Pons (tissue), 1 donor: ENCODE data around the gene HOXB3.
"Not testable (repeated sequence)": the region's sequence is repeated elsewhere in the genome, so short reads cannot be mapped to it uniquely, and the experiment has no call there.

ENCODE experiments used
- DNase-seq: peaks from one replicate; pipeline ENCODE4 v3.0.0-alpha.2; 2016; ENCODE audit warnings: low spot score

HOXB3 gene

GRCh38 chr17:48545539-48545938 lies 44.5 kb downstream of the HOXB3 start:
- DNase-seq: no peak

GRCh38 chr17:48545022-48545375 lies 45.0 kb downstream of the HOXB3 start, which contains the start of gene HOXB2:
Gene HOXB2, minus strand, starts transcription at chr17:48545109. Its CDS starts 198 bp downstream, at chr17:48544911.
- DNase-seq: peak; percentile 53

GRCh38 chr17:48544349-48545021 lies 45.6 kb downstream of the HOXB3 start:
- peak; percentile 48 for DNase-seq

GRCh38 chr17:48543854-48544348 lies 46.1 kb downstream of the HOXB3 start:
- no peak for DNase-seq

- DNase-seq: no peak
These were observed 46.8 kb downstream of the HOXB3 start for GRCh38 chr17:48543107-48543853.

- no peak for DNase-seq
These were observed 47.3 kb downstream of the HOXB3 start for GRCh38 chr17:48542698-48543106.

- DNase-seq: no peak
These were observed 47.9 kb downstream of the HOXB3 start for GRCh38 chr17:48542114-48542656.

- DNase-seq: peak; percentile 51
These were observed 48.4 kb downstream of the HOXB3 start for GRCh38 chr17:48541577-48542113.

- no peak for DNase-seq
These were observed 48.9 kb downstream of the HOXB3 start for GRCh38 chr17:48541036-48541576.

- DNase-seq: no peak
These were observed 49.8 kb downstream of the HOXB3 start for GRCh38 chr17:48540213-48540612.

GRCh38 chr17:48539177-48539576 lies 50.9 kb downstream of the HOXB3 start:
- no peak for DNase-seq

GRCh38 chr17:48537316-48537715 lies 52.7 kb downstream of the HOXB3 start:
- DNase-seq: no peak

GRCh38 chr17:48535793-48536559 lies 54.1 kb downstream of the HOXB3 start:
- not testable (repeated sequence) for DNase-seq

GRCh38 chr17:48532261-48532660 lies 57.8 kb downstream of the HOXB3 start:
- no peak for DNase-seq

- no peak for DNase-seq
These were observed 59.2 kb downstream of the HOXB3 start, which contains the start of gene HOXB1 for GRCh38 chr17:48530887-48531272. Gene HOXB1, minus strand, starts transcription at chr17:48531011. Its CDS starts 107 bp downstream, at chr17:48530904.

GRCh38 chr17:48530208-48530886 lies 59.7 kb downstream of the HOXB3 start:
- no peak for DNase-seq

GRCh38 chr17:48529683-48530009 lies 60.4 kb downstream of the HOXB3 start:
- DNase-seq: no peak

- no peak for DNase-seq
These were observed 60.9 kb downstream of the HOXB3 start for GRCh38 chr17:48528936-48529682.

- no peak for DNase-seq
These were observed 61.7 kb downstream of the HOXB3 start for GRCh38 chr17:48528153-48528935.

GRCh38 chr17:48527547-48527932 lies 62.5 kb downstream of the HOXB3 start:
- no peak for DNase-seq
